H1 (cell line): ENCODE data around the gene ZC3H12C.

Source experiments
- CEBPB ChIP-seq: IDR thresholded peaks from 2 replicates; pipeline ENCODE4 v1.6.1; 2012; ENCODE audit warnings: low read depth, low read length
- MAFK ChIP-seq: IDR thresholded peaks from 2 replicates; pipeline ENCODE4 v1.6.1; 2012; ENCODE audit warnings: low read depth, mild to moderate bottlenecking, improper control_type of control experiment, low read length
- POLR2A ChIP-seq, 2 experiments: IDR thresholded peaks; 1 replicate in 1 of 2; 2 replicates in 1 of 2; pipeline ENCODE4 v1.6.1; 2011; ENCODE audit warnings: low read depth in 2 of 2, low read length in 2 of 2, mild to moderate bottlenecking in 2 of 2; ENCODE audit errors: control extremely low read depth in 1 of 2
- POLR2AphosphoS5 ChIP-seq: IDR thresholded peaks from 2 replicates; pipeline ENCODE4 v1.6.1; 2011; ENCODE audit warnings: low read depth, low read length
- SP1 ChIP-seq: IDR thresholded peaks from 2 replicates; pipeline ENCODE4 v1.6.1; 2011; ENCODE audit warnings: low read depth, low read length
- TCF12 ChIP-seq: IDR thresholded peaks from 2 replicates; pipeline ENCODE4 v1.6.1; 2011; ENCODE audit warnings: low read depth, mild to moderate bottlenecking, low read length
- TEAD4 ChIP-seq: IDR thresholded peaks from 2 replicates; pipeline ENCODE4 v1.6.1; 2012; ENCODE audit warnings: low read depth, low read length, inconsistent platforms, mixed read lengths
- TF ChIP-seq, protein P1 (sequence below), 3 experiments: IDR thresholded peaks; 1 replicate in 2 of 3; 2 replicates in 1 of 3; pipeline versions ENCODE4 v1.5.1 to v1.6.1; 2011; ENCODE audit warnings: low read length in 3 of 3, mild to moderate bottlenecking in 3 of 3, inconsistent platforms in 2 of 3, low read depth in 1 of 3, moderate library complexity in 1 of 3; ENCODE audit not compliant: insufficient read depth in 1 of 3; ENCODE audit errors: control extremely low read depth in 1 of 3

GRCh38 chr11:110071197-110071596 lies 22.0 kb upstream of the ZC3H12C start:
- TF ChIP-seq, protein P1, sequence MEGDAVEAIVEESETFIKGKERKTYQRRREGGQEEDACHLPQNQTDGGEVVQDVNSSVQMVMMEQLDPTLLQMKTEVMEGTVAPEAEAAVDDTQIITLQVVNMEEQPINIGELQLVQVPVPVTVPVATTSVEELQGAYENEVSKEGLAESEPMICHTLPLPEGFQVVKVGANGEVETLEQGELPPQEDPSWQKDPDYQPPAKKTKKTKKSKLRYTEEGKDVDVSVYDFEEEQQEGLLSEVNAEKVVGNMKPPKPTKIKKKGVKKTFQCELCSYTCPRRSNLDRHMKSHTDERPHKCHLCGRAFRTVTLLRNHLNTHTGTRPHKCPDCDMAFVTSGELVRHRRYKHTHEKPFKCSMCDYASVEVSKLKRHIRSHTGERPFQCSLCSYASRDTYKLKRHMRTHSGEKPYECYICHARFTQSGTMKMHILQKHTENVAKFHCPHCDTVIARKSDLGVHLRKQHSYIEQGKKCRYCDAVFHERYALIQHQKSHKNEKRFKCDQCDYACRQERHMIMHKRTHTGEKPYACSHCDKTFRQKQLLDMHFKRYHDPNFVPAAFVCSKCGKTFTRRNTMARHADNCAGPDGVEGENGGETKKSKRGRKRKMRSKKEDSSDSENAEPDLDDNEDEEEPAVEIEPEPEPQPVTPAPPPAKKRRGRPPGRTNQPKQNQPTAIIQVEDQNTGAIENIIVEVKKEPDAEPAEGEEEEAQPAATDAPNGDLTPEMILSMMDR (IDR thresholded peaks at IDR 0.05; ENCODE audit: control extremely low read depth in 1 of 3, insufficient read depth in 1 of 3, low read depth in 1 of 3, low read length in 3 of 3) = no peak
- TF ChIP-seq TEAD4 = no peak
- no peak for TF ChIP-seq TCF12
- TF ChIP-seq POLR2AphosphoS5 = no peak
- no peak for TF ChIP-seq CEBPB
- no peak for TF ChIP-seq MAFK
- TF ChIP-seq POLR2A (IDR thresholded peaks at IDR 0.05; ENCODE audit: control extremely low read depth in 1 of 2, low read depth in 2 of 2, low read length in 2 of 2) = no peak
- TF ChIP-seq SP1 = no peak
